GM21576 (cell line): ENCODE measurements around the gene COG3.
A peak's percentile ranks its signal among the peaks of the same experiment; 100 is the strongest.

Experiments used
- ATAC-seq: cut with Tn5 transposase; IDR thresholded peaks from one replicate; pipeline ENCODE4 v1.9.1; 2021; ENCODE audit warnings: mild to moderate bottlenecking, moderate library complexity; ENCODE audit not compliant: unreplicated experiment

The COG3 gene

GRCh38 chr13:45500492-45501174 lies 35.9 kb downstream of the COG3 start:
- no peak for ATAC-seq

GRCh38 chr13:45501175-45501526 lies 36.4 kb downstream of the COG3 start:
- ATAC-seq: no peak

GRCh38 chr13:45503658-45504057 lies 38.9 kb downstream of the COG3 start:
- ATAC-seq: no peak

- no peak for ATAC-seq
These were observed 42.1 kb downstream of the COG3 start for GRCh38 chr13:45506811-45507210.

GRCh38 chr13:45508776-45509175 lies 44.0 kb downstream of the COG3 start:
- ATAC-seq: no peak

- no peak for ATAC-seq
These were observed 45.9 kb downstream of the COG3 start for GRCh38 chr13:45510672-45511071.

- peak; percentile 62 for ATAC-seq
These were observed 46.8 kb downstream of the COG3 start for GRCh38 chr13:45511310-45512097.

GRCh38 chr13:45512098-45512496 lies 47.4 kb downstream of the COG3 start:
- no peak for ATAC-seq

- no peak for ATAC-seq
These were observed 52.0 kb downstream of the COG3 start for GRCh38 chr13:45516757-45517156.

GRCh38 chr13:45518525-45519245 lies 53.9 kb downstream of the COG3 start:
- no peak for ATAC-seq

GRCh38 chr13:45519493-45519892 lies 54.8 kb downstream of the COG3 start:
- no peak for ATAC-seq

- ATAC-seq: no peak
These were observed 56.6 kb downstream of the COG3 start for GRCh38 chr13:45521297-45521696.

- ATAC-seq: no peak
These were observed 57.8 kb downstream of the COG3 start for GRCh38 chr13:45522571-45522970.

GRCh38 chr13:45527699-45528462 lies 63.1 kb downstream of the COG3 start:
- ATAC-seq: no peak

GRCh38 chr13:45529758-45530157 lies 65.0 kb downstream of the COG3 start:
- no peak for ATAC-seq

GRCh38 chr13:45534604-45535003 lies 69.9 kb downstream of the COG3 start:
- no peak for ATAC-seq

- ATAC-seq: no peak
These were observed 71.5 kb downstream of the COG3 start for GRCh38 chr13:45536224-45536623.

GRCh38 chr13:45537516-45537915 lies 72.8 kb downstream of the COG3 start:
- ATAC-seq: no peak

- ATAC-seq: no peak
These were observed 73.6 kb downstream of the COG3 start for GRCh38 chr13:45538382-45538781.

GRCh38 chr13:45540195-45540594 lies 75.5 kb downstream of the COG3 start:
- ATAC-seq: no peak

- no peak for ATAC-seq
These were observed 76.1 kb downstream of the COG3 start for GRCh38 chr13:45540864-45541263.
